Measurements from ENCODE around the gene NPAS4. TPM values are rescaled to one million over a fixed set of nuclear protein-coding genes. Genes with fewer than 3 reads are reported as not detected.
A peak's percentile ranks its signal among the peaks of the same experiment; 100 is the strongest.

NPAS4 gene
- total and polyA plus RNA-seq, 2 of the 13 experiments (the other 11 are each of a cell fraction or from before 2014, with no cell fraction given), result not detected

GRCh38 chr11:66438504-66439466, 17.9 kb downstream of the NPAS4 start, which contains the start of gene MRPL11 (continued):
- TF ChIP-seq ZNF710 (CRISPR knock-in tag; IDR thresholded peaks at IDR 0.05; ENCODE audit: borderline replicate concordance) (no peak), THRA (CRISPR knock-in tag; IDR thresholded peaks at IDR 0.05; ENCODE audit: borderline replicate concordance) (peak; percentile 68; the same call in 1 of the 2 replicates), MXD3 (CRISPR knock-in tag; IDR thresholded peaks at IDR 0.05) (peak; percentile 46; the same call in 1 of the 2 replicates), KIAA2018 (CRISPR knock-in tag; IDR thresholded peaks at IDR 0.05; ENCODE audit: borderline replicate concordance) (no peak), PHF21A (CRISPR knock-in tag; IDR thresholded peaks at IDR 0.05) (peak; percentile 32; the same call in 1 of the 2 replicates), CENPX (CRISPR knock-in tag; IDR thresholded peaks at IDR 0.05) (no peak), HHEX (CRISPR knock-in tag; IDR thresholded peaks at IDR 0.05) (peak; percentile 47; the same call in 1 of the 2 replicates), GFI1 (CRISPR knock-in tag; IDR thresholded peaks at IDR 0.05; ENCODE audit: borderline replicate concordance) (peak; percentile 73; the same call in 1 of the 2 replicates), JUND (CRISPR knock-in tag; IDR thresholded peaks at IDR 0.05) (peak; percentile 66), NFYB (CRISPR knock-in tag; IDR thresholded peaks at IDR 0.05) (peak; percentile 49), ELF1 (CRISPR knock-in tag; IDR thresholded peaks at IDR 0.05) (peak; percentile 51; the same call in 1 of the 2 replicates), DNMT3B (CRISPR knock-in tag; conservative IDR thresholded peaks at IDR 0.05) (peak; percentile 38; the same call in 1 of the 2 replicates), ZNF674 (CRISPR knock-in tag; IDR thresholded peaks at IDR 0.05; ENCODE audit: low read depth) (0 out of 2 replicates have a peak, but pooled peaks have one; percentile 24)

Measured in HepG2 (cell line).